ENCODE data around the gene EPSTI1. TPM values are rescaled to one million over a fixed set of nuclear protein-coding genes. Genes with fewer than 3 reads are reported as not detected.

The EPSTI1 gene
- total and polyA plus RNA-seq, 12 donors = 1.8 to 31.3 (median 3.7) TPM

- no peak overlapping the region for H3K4me3 ChIP-seq
- H3K27ac ChIP-seq = no peak overlapping the region
- no peaks in the 10 kb centered on the region for H3K9me3 ChIP-seq
- intact Hi-C loops (cut with DNase I) = loop anchor here in 3 of 10 donors (10.0 kb wide), 3 partner anchors 175 to 915 kb away; partner anchors contain the start of genes CCDC122 (in 3 of the 3) and LACC1 (in 3 of the 3)
- H3K27me3 ChIP-seq = no peaks in the 10 kb centered on the region
- TF ChIP-seq, protein P1, sequence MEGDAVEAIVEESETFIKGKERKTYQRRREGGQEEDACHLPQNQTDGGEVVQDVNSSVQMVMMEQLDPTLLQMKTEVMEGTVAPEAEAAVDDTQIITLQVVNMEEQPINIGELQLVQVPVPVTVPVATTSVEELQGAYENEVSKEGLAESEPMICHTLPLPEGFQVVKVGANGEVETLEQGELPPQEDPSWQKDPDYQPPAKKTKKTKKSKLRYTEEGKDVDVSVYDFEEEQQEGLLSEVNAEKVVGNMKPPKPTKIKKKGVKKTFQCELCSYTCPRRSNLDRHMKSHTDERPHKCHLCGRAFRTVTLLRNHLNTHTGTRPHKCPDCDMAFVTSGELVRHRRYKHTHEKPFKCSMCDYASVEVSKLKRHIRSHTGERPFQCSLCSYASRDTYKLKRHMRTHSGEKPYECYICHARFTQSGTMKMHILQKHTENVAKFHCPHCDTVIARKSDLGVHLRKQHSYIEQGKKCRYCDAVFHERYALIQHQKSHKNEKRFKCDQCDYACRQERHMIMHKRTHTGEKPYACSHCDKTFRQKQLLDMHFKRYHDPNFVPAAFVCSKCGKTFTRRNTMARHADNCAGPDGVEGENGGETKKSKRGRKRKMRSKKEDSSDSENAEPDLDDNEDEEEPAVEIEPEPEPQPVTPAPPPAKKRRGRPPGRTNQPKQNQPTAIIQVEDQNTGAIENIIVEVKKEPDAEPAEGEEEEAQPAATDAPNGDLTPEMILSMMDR (IDR thresholded peaks at IDR 0.05) = no peak
- ATAC-seq (no peak), DNase-seq (no peak)
- 84 to 85% methylated on average over 2 of the region's 2 CpGs for WGBS, 2 donors
- no peaks in the 10 kb centered on the region for H3K4me1 ChIP-seq
- H3K36me3 ChIP-seq = peaks cover 0 to 100% (median 10%) of the 10 kb centered on the region in 9 donors
Measured at GRCh38 chr13:42959615-42960014, 32.4 kb downstream of the EPSTI1 start.

DNA sequence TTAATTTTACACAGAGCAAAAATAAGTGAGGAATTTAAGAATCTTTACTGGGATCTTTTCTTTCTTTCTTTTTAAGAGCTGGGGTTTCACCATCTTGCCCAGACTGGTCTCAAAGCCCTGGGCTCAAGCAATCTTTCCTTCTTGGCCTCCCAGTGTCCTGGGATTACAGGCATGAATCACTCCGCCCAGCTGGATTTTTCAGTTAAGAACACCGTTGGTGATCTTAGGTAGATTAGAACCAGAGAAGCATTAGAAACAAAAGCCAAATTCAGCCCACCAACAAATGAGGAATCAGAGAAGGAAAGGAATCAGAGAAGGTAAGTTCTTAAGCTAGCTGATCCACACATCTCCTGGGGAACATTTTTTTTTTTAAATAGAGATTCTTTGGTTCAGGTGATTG is 34.2 kb downstream of the EPSTI1 start:
- WGBS, 2 donors = 86 to 89% methylated on average over 2 of the region's 2 CpGs
- H3K36me3 ChIP-seq = peaks cover 0 to 100% (median 10%) of the 10 kb centered on the region in 9 donors
- no peaks in the 10 kb centered on the region for H3K9me3 ChIP-seq
- DNase-seq (no peak), ATAC-seq (no peak)
- no peak overlapping the region for H3K27ac ChIP-seq
- intact Hi-C loops (cut with DNase I) = no loop called here
- no peak overlapping the region for H3K4me3 ChIP-seq
- H3K27me3 ChIP-seq = no peaks in the 10 kb centered on the region
- no peaks in the 10 kb centered on the region for H3K4me1 ChIP-seq
- TF ChIP-seq, protein P1 (IDR thresholded peaks at IDR 0.05) = no peak

DNA sequence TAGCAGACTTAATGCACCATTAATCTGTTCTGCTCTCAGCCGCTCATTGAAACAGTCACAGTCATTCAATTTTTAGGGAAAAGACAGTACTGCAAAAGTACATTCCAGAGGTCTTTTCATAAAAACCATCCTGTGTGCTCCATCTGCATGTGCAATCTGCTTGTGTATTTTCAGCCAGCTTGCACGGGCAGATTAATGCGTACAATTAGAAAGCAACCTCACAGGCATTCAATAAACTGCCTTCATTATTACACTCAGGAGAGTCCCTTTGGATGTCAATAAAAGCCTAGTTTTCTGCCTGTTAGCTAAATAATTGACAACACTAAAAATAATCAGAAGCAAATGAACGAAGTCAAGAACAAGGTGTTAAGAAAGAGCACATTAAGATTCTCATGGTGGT is 41.9 kb downstream of the EPSTI1 start:
- 93 to 95% methylated on average over 4 of the region's 4 CpGs for WGBS, 2 donors
- Histone ChIP-seq H3K4me3 (no peak overlapping the region), H3K9me3 (no peaks in the 10 kb centered on the region), H3K4me1 (peaks cover 0 to 3% (median 0%) of the 10 kb centered on the region in 9 donors), H3K27me3 (no peaks in the 10 kb centered on the region), H3K36me3 (peaks cover 0 to 97% (median 6%) of the 10 kb centered on the region in 9 donors), H3K27ac (no peak overlapping the region)
- TF ChIP-seq, protein P1 (IDR thresholded peaks at IDR 0.05) = no peak
- ATAC-seq (no peak), DNase-seq (no peak)
- intact Hi-C loops (cut with DNase I) = no loop called here

DNA sequence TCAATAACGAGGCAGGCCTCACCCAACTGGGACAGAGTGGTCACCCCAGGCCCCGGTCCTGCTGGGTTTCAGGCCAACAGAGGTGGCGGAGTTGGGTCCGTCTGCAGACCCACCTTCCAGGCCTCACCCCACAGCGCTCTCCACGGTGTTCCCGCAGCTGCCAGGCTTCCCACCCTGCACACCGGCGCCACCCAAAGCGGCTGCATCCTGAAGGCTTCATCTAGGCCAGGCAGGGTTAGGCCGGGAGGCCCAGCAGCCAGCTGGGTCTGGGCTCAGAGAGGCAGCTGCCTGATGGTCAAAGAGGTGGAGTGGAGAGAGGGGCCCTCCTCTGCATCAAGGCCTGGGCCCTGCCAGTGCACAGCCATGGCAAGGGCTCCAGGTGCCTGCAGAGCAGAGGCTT is 44.1 kb downstream of the EPSTI1 start:
- intact Hi-C loops (cut with DNase I) = no loop called here
- no peak for DNase-seq
- peak in 1 of 8 donors; percentile 15 for ATAC-seq
- Histone ChIP-seq H3K36me3 (peaks cover 0 to 89% (median 6%) of the 10 kb centered on the region in 9 donors), H3K27me3 (no peaks in the 10 kb centered on the region), H3K4me1 (peaks cover 0 to 3% (median 0%) of the 10 kb centered on the region in 9 donors), H3K9me3 (peaks cover 0 to 5% (median 0%) of the 10 kb centered on the region in 11 donors), H3K4me3 (no peak overlapping the region), H3K27ac (no peak overlapping the region)
- TF ChIP-seq, protein P1 (IDR thresholded peaks at IDR 0.05) = no peak
- WGBS, 2 donors = 97 to 99% methylated on average over 11 of the region's 11 CpGs

All from heart right ventricle (tissue), 16 donors.